HG03066 (cell line): ENCODE data around the gene CYS1.

Source experiments
- ATAC-seq: cut with Tn5 transposase; IDR thresholded peaks from one replicate; pipeline ENCODE4 v1.9.1; 2021; ENCODE audit warnings: low read depth; ENCODE audit not compliant: unreplicated experiment

The CYS1 gene

DNA sequence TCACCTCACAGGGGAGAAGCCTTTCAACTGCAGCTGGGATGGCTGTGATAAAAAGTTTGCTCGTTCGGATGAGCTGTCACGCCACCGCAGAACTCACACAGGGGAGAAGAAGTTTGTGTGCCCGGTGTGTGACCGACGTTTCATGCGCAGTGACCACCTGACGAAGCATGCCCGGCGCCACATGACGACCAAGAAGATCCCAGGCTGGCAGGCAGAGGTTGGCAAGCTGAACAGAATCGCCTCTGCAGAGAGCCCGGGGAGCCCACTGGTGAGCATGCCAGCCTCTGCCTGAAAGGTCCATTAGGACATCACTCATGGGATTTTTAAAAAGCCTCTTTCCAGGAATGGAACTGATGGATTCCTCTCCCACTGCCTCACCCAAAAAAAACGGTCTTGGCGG is 28.0 kb downstream of the CYS1 start:
- no peak for ATAC-seq

DNA sequence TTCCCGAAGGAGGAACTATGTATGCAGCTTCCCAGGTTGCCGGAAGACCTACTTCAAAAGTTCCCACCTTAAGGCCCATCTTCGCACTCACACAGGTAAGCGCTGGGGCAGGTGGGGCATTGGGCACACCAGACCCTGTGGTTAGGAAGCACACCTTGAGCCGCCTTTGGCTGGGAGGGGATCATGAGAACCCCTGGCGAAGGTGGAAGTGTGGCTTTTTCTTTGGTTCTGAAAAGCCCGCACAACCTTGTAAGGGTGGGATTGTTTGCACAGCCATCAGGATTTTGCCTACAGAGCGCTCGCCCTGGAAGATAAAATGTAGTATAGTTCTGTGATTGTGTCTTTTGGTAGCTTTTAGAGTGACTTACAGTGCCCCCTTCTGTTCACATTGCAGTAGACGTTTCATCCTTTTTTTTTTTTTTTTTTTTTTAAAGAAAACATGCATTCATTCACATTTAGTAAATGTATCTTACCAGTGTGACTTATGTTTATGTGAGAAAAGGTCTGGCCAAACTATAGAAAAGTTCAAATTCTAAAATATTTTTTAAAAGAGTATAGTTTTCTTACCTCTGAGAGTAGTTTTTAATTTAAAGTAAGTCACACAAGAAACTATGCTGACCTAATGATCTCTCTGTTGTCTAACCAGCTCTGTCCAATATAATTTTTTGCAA is 31.6 kb downstream of the CYS1 start:
- ATAC-seq: no peak

DNA sequence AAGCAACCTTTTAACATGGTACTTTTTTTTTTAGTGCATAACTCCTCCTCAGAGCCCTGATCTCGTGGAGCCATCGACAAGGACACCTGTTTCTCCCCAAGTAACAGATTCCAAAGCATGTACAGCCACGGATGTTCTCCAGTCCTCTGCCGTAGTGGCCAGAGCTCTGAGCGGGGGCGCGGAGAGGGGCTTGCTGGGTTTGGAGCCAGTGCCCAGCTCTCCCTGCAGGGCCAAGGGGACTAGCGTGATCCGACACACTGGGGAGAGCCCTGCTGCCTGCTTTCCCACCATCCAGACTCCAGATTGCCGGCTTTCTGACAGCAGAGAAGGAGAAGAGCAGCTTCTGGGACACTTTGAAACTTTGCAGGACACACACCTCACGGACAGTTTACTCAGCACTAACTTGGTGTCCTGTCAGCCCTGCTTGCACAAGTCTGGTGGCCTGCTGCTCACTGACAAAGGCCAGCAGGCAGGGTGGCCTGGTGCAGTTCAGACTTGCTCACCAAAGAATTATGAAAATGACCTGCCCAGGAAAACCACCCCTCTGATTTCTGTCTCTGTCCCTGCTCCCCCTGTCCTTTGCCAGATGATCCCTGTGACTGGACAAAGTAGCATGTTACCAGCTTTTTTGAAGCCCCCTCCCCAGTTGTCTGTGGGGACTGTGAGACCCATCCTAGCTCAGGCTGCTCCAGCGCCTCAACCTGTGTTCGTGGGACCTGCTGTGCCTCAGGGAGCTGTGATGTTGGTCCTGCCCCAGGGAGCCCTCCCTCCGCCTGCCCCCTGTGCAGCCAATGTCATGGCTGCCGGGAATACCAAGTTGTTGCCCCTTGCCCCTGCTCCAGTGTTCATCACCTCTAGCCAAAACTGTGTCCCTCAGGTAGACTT is 32.4 kb downstream of the CYS1 start:
- no peak for ATAC-seq

DNA sequence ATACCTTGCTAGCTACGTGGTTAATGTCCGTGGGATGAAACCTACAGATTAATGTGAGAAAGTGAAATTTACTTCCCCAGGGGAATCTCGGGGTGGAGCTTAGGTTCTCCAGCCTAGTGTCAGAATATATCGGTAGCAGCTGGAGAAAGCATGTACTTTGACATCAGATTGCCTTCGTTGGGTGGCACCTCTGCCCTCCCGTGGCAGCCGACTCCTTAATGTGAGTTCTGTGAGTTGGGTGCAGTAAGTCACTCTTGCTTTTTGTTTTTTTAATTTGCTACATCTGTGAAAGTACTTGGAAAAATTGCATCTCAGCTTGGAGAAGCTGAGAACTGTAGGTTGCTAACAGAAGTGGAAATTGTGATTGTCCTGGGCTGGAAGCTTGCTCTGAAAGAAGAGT is 33.3 kb downstream of the CYS1 start:
- ATAC-seq: no peak

DNA sequence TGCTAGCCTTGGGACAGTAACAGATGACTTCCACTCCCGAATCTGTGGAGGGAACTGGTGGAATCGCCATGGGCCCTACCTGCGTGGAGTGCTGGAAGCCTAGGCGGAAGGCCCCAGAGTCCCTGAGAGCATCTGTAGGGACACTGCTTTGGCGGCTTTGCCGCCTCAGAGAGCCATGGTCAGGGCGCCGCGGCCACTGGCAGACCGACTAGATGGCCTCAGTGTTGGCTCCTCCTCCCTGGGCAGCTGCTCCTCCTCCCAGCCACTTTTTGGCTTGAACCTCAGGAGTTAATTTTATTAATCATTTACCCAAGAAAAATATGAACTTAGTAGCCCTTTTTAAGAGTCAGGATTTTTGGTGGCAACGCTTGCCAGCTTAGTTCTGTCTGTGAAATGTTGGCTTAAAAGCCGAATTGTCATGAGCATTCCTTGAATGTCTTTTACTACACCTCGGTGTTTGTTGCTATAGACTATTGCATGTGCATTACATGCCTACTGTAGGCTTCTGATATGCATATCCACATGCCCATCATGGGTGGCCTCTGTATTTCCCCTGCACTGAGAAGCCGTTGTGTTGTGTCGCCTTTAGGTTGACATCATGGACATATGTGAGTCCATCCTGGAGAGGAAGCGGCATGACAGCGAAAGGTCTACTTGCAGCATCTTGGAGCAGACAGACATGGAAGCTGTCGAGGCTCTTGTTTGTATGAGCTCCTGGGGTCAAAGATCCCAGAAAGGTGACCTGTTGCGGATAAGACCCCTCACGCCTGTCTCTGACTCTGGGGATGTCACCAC is 34.5 kb downstream of the CYS1 start:
- ATAC-seq: no peak

DNA sequence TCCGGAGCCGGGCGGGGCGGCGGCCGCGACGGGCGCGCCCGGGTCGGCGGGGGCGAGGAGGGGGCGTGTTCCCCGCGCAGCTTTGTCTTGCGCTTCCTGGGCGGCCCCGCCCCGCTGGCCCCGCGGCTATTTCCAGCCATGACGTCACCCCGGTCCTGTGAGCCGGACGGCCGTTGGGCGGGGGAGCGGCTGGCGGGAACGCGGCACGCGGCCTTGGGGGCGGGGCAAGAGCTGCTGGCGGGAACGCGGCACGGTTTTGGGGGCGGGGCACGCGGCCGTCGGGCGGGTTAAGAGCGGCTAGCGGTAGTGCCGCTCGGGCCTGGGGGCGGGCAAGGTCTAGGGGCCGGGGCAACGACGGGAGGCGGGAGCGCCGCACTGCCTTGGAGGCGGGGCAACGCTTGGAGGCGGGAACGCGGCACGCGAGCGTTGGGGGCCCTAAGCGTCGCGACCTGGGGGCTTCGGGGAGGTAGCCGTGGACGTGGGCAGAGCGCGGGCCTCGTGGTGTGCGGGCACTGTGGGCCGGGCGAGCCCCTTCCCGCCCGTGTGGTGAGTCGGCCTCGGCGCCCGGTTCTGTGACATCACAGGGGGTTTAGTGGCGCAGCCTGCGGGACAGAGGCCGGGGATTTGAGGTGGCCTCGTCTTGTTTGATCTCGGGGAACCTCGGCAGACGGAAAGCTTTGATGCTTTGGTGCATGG is 36.2 kb downstream of the CYS1 start:
- peak; percentile 44 for ATAC-seq

DNA sequence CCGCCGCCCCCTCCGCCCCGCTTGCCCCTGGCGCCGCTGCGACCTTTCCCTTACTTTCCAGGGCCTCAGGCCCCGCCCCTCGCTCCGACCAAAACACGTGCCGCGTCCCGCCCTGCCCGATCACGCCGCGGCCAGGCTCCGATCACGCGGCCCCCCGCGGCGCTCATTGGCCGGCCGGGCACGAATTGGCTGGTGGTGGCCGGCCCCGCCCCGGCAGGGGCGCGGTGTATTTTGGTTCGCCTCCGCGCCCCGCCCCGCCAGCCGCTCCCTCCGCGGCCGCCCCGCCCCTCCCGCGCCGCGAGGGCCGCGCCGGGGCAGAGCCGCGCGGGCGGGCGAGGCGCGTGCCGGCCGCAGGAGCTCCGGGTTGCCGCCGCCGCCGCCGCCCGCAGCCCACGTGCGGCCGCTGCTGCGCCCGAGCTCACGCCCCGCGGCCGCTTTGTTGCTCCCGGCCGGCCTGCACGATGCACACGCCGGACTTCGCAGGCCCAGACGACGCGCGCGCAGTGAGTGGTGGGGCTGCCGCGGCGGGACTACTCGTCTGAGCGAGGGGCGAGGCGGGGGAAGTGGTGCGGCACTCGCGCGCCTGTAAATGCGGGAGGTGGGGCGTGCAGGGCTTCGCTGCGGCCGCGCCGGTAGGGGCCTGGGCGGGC is 36.8 kb downstream of the CYS1 start, which contains the start of gene KLF11:
TSS of gene KLF11 (plus strand) at position 295 of the 650 bp plus-strand sequence. CDS start at position 462, 167 bp downstream.
- ATAC-seq: peak; percentile 73

DNA sequence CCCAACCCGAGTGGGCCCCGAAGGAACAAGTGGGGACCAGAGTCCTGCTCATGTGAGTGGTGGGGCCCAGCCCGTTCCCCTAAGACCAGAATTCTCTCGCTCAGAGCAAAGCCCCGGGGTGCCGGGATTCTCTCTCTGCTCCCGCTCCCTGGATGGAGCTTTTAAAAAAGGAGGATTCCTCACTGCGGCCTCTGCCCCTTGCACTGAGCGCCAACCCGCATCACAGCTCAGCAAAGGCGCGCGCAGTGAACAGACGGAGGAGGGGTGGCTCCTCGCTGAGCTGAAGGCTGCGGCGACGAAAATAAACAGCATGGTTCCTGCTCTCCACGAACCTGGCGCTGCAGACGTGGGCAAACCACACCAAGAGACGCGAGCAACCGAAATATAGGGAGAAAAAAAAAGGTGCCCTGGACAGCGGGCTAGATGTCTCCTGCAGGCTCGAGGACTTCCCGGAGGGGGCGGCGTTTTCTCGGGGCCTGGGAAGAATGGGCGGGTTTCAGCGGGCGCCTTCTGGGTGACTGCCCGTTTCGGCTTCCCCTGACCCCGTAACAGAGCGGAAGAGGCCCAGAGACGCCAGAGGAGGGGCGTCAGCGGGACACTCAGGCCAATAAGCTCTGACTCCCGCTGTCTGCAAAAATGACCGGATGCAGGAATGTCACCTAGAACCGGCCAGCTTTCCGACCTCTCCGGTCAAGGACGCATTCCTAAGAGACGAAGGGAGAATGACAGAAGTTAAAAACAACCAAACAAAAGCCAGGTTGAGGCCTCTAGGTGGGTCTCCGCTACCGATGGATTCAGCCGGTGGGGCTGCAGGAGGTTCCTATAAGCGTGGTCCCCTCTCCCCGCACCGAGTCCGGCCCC is 37.7 kb downstream of the CYS1 start:
- ATAC-seq: peak; percentile 4

DNA sequence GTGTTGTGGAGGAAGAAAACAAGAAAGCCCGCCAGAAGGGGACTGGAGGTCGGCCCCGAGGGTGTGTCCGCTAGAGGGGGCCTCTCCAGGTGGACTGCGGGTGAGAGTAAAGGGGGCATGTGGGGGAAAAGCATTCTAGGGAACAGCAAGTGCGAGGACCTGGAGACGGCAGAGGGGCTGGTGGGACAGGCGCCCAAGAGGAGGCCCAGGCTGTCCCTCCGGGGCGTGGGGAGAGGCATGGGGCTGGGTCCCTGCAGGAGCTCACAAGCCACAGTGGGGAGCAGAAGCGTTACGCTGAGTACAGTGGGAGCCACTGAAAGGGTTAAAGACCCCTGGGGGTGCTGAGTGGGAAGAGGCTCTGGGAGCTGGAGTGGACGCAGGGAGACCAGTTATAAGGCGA is 38.5 kb downstream of the CYS1 start:
- ATAC-seq: no peak

DNA sequence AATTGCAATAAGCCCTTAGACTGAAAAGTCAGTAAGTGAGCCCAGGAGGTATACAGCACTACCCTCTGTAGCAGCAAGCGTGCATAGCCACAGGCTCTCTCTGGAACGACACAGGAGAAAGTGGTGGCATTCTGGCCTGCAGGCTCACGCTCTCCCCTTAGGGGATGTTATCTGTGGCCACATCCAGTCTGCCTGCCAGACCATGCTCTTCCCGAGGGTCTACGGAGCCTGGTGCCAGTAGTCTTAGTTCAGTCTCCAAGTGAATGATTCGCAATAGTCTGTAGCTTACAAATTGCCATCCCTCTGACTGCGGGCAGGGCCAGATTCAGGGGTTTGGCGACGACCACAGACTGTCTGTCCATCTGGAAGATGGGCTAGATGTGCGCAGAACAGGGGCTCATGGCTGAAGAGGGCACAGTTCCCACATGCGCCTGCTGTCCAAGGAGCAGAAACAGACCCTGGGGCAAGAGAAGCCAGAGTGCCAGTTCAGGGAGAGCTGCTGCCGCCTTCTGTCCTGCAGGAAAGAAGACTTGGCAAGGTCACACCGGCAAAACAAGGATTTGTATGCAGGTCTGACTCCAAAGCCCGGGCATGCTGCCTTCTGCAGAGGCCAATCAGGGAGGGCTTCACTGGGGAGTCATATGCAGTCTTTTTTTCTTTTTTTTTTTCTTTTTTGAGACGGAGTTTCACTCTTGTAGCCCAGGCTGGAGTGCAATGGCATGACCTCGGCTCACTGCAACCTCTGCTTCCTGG is 40.4 kb downstream of the CYS1 start:
- ATAC-seq: no peak

DNA sequence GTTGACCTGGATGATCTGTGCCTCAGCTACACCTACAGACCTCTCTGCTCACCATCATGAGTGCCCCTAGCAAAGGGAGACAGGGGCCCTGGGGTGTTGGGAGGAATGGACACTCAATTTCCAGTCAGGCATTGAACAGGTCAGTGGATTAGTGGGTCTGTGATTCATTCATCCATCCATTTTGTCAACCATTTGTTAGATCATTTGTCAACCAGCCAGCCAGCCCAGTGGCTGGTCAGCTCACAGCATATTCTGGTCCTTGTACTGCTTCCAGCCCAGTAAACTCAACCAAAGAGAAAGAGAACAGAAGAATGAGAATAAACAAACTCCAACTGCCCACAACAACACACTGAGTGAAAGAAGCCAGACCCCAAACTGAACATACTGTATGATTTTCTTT is 41.5 kb downstream of the CYS1 start:
- no peak for ATAC-seq

DNA sequence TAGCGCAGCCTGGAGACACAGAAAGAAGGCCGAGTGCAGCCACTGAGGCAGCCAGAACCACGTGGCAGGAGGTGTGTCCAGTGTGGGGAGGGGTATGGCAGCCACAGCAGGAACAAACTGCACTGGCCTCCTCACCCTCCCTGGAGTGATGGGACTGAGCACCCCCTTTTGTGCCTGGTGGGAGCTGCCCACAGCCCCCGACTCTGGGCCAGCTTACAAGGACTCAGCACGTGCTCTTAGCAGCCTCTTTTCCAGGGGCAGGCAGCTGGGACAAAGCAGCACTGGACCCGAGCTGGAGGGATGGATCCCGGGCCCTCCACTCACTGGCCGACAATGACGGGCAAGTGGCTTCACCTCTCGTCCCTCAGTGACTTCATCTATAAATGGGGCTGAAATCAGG is 42.1 kb downstream of the CYS1 start:
- no peak for ATAC-seq

DNA sequence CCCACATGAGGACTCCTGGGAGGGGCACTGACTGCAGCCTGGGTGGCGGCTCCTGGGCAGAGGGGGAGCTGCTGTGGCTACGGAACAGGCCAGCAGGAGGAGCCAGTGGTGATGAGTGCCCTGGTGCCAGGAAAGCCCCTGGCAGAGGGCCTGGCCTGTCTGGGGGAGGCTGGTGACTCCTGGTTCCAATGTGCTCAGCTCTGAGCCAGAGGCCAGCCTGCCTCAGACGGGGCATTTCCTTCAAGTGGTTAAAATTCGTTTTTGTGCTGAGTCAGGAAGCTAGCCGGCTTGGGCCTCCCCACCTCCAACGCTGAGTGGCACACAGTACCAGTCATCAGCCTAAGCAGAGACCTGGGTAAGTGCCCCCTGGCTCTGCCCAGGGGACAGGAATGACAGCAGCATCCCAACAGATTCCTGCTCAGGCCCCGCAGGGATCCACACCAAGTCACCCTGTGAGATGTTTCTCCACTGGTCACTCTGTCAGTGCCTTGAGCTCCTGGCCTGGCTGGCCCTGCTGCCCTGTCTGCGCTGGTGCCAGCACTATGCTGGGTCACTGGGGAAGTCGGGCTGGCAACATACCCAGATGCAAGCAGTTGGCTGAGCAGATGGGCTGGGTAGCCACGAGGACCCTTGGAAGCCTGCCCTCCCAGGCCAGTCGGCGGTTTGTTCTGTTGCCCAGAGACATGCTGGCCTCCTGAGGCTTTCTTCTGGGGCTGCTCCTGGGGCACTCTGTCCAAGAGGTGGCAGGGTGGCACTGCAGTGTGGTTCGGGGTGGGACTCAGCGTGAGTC is 43.9 kb downstream of the CYS1 start:
- ATAC-seq: no peak

DNA sequence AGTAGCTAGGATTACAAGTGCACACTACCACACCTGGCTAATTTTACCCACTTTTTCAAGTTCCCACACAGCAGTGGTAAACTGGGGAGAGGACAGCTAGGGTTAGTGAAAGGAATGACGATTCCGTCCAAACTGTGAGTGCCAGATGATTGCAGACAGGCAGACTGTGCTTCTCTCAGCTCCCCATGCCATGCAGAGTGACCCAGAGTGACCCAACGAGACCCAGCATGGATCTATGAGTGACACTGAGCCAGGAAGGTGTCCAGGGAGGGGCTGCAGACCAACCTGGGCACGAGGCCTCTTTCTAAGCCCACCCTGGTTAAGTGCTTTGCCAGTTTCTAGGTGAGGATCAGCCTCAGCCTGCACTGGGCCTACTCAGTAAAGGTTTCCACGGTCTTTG is 44.6 kb downstream of the CYS1 start:
- no peak for ATAC-seq

DNA sequence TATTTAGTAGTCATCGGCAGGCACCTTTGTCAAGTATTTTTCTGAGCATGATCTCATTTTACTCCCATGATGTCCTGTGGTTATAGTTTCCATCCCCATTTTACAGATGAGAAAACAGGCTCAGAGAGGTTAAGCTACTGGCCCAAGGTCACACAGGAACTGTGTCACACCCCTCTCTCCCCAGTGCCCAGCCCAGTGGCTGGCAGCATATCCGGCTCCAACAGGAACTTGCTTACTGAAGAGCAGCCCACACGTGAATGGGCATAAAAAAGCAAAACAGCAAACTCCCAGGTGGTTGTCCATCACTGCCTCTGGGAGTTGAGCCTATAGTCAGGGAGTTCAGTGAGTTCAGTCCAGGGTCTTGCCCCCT is 45.2 kb downstream of the CYS1 start:
- ATAC-seq: no peak

DNA sequence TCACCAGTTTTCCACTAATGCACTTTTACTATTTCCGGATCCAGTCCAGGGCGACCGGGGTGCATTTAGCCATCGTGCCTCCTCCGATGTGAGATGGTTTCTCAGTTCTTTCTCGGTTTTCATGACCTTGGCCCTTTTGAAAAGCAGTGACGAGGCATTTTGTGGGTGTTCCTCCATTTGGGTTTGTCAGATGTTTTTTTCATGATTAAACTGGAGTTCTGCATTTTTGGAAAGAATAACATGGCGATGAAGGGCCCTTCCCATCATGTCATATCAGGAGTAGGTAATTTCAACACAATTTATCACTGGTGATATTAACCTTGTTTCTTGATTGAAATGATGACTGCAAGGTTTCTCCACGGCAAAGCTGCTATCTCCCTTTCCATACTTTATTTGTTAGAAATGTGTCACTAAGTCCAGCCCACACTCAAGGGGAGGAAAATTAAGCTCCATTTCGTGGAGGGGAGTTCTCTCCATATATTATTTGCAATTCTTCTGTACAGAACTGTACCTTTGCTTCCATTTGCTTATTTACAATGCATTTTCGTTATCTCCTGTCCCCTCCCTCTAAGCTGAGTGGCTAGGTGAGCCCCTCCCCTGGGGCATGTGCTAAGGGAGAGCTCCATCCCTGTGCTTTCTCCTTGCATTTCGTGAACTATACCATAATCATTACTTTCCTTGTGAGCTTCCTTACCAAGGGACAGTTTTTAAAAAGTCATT is 45.7 kb downstream of the CYS1 start:
- ATAC-seq: no peak
